ENCODE results near the gene MAB21L4. TPM values are rescaled to one million over a fixed set of nuclear protein-coding genes. Genes with fewer than 3 reads are reported as not detected.

MAB21L4 gene
- total RNA-seq, 1 donor from 2014 or later: not detected

DNA sequence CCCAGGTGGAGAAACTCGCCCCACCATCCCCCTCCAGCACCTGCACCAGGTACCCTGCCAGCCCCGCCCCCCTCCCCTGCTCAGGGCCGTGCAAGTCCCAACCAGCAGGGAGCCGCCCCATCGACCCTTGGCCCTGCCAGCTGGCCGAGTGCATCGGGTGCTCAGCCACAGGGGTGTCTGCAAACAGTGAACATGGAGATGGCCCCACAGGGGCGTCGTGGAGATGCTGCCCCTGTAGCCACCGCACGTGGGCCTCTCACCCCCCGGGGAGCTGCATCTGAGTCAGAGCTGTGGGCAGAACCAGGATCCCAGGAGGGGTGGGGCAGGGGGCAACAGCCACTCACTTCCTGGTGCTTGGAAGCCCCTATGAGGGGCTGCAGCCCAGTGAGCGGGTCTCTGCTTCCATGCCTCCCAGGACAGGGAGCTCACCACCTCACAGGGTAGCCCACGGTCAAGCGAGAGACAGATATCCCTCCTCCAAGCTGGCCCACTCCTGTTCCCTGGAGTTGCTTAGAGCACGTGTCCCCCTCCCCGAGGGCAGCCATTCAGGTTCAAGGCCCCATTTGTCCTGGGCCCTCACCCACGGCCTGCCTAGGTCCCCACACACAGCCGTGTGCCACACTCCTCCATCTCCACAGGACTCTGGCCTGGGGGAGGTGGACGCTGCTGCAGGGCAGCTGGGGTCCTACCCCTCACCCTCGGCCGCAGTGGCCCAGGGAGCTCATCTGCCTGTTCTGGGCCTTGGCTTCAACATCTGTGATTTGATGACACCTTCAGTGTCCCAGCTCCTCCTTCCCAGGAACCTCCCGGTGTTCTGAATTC lies 1.1 kb upstream of the MAB21L4 start:
- H3K36me3 Mint-ChIP-seq (ENCODE audit: unreplicated experiment): no peaks in the 10 kb centered on the region
- no peak for DNase-seq (ENCODE audit: extremely low spot score, unreplicated experiment)
- H3K27ac Mint-ChIP-seq (ENCODE audit: unreplicated experiment): no peak overlapping the region
- H3K27me3 Mint-ChIP-seq (ENCODE audit: unreplicated experiment): peaks cover 4% of the 10 kb centered on the region
- H3K4me1 Mint-ChIP-seq (ENCODE audit: unreplicated experiment): peaks cover 2% of the 10 kb centered on the region
- TF ChIP-seq, protein P1, sequence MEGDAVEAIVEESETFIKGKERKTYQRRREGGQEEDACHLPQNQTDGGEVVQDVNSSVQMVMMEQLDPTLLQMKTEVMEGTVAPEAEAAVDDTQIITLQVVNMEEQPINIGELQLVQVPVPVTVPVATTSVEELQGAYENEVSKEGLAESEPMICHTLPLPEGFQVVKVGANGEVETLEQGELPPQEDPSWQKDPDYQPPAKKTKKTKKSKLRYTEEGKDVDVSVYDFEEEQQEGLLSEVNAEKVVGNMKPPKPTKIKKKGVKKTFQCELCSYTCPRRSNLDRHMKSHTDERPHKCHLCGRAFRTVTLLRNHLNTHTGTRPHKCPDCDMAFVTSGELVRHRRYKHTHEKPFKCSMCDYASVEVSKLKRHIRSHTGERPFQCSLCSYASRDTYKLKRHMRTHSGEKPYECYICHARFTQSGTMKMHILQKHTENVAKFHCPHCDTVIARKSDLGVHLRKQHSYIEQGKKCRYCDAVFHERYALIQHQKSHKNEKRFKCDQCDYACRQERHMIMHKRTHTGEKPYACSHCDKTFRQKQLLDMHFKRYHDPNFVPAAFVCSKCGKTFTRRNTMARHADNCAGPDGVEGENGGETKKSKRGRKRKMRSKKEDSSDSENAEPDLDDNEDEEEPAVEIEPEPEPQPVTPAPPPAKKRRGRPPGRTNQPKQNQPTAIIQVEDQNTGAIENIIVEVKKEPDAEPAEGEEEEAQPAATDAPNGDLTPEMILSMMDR (IDR thresholded peaks at IDR 0.05): no peak
- H3K4me3 Mint-ChIP-seq (ENCODE audit: unreplicated experiment): no peak overlapping the region
- peaks cover 6% of the 10 kb centered on the region for H3K9me3 Mint-ChIP-seq (ENCODE audit: unreplicated experiment)

DNA sequence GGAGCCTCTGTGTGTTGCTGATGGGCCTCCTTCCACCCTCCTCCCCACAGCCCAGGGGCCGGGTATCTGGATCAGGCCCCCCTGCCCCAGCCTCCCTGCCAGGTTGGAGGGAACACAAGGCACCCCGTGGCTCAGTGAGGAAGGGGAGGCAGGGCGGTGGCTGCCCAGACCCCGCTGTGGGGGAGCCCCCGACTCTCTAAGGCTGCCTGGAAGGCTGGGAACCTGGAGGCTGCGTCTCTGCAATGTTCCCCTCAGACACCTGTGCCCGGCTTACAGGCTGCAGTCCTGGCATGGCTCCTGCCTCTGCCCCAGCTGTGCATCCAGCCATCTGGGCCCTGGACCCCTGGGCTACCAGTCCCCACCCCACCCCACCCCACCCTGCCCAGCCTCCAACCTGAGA lies 438 bp upstream of the MAB21L4 start:
- H3K4me3 Mint-ChIP-seq (ENCODE audit: unreplicated experiment): no peak overlapping the region
- no peak for DNase-seq (ENCODE audit: extremely low spot score, unreplicated experiment)
- H3K4me1 Mint-ChIP-seq (ENCODE audit: unreplicated experiment): peaks cover 2% of the 10 kb centered on the region
- H3K27ac Mint-ChIP-seq (ENCODE audit: unreplicated experiment): no peak overlapping the region
- peaks cover 6% of the 10 kb centered on the region for H3K9me3 Mint-ChIP-seq (ENCODE audit: unreplicated experiment)
- H3K27me3 Mint-ChIP-seq (ENCODE audit: unreplicated experiment): peaks cover 3% of the 10 kb centered on the region
- no peaks in the 10 kb centered on the region for H3K36me3 Mint-ChIP-seq (ENCODE audit: unreplicated experiment)
- TF ChIP-seq, protein P1 (IDR thresholded peaks at IDR 0.05): no peak

DNA sequence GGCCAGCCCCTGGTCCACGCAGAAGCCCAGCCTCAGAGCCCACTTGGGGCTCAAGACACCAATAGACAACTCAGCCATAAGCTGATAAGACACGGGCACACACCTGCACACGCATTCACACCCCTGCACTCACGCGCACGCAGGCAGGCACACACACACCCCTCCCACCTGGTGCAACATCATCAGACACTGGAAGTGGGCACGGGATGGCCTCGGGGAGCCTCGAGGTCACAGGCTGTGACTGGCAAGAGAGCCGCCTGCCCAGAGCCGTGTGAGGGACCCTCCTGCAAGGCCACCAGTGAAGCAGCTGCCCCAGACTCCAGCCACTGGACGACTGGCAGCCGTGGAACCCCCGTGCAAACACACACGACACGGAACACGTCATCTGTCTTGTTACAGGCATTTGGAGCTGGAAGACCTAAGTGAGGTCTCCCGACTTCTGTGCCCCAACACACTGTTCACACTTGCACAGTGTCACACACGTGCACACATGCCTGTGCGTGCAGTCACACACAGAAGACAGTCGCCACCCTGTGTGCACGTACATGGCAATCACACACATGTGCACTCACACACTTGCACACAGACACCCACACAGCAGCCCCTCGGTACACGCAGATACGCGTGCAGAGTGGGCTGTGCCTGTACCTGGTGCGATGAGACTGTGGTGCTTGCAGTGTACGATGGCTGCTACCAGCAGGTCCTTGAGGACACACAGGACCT lies 959 bp downstream of the MAB21L4 start:
- Mint-ChIP-seq H3K36me3 (ENCODE audit: unreplicated experiment) (no peaks in the 10 kb centered on the region), H3K27me3 (ENCODE audit: unreplicated experiment) (no peaks in the 10 kb centered on the region), H3K4me1 (ENCODE audit: unreplicated experiment) (peaks cover 2% of the 10 kb centered on the region), H3K4me3 (ENCODE audit: unreplicated experiment) (no peak overlapping the region), H3K27ac (ENCODE audit: unreplicated experiment) (no peak overlapping the region), H3K9me3 (ENCODE audit: unreplicated experiment) (no peaks in the 10 kb centered on the region)
- TF ChIP-seq, protein P1 (IDR thresholded peaks at IDR 0.05): no peak
- no peak for DNase-seq (ENCODE audit: extremely low spot score, unreplicated experiment)

DNA sequence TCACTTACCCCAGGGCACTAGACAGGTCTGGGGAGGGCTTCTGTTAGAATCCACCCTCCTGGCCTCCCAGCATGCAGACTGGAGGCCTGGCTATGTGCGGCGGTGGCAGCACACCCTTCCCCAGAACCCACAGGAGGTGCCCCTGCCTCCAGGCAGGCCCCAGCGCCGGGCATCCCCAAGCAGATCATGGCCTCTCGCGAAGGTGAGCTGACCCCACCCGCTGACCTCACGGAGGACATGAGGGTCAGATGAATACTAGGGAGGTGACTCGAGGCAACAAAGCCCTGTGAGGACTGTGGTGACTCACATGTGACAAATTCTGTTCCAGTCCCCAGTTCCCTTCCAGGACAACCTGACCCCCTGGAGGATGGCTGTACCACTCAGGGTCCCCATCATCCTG lies 1.9 kb downstream of the MAB21L4 start:
- Mint-ChIP-seq H3K4me1 (ENCODE audit: unreplicated experiment) (peaks cover 2% of the 10 kb centered on the region), H3K27ac (ENCODE audit: unreplicated experiment) (no peak overlapping the region), H3K36me3 (ENCODE audit: unreplicated experiment) (no peaks in the 10 kb centered on the region)

More for the DNA sequence above, 1.9 kb downstream of the MAB21L4 start:
- H3K27me3 Mint-ChIP-seq (ENCODE audit: unreplicated experiment): no peaks in the 10 kb centered on the region
- TF ChIP-seq, protein P1 (IDR thresholded peaks at IDR 0.05): no peak
- no peak for DNase-seq (ENCODE audit: extremely low spot score, unreplicated experiment)
- no peaks in the 10 kb centered on the region for H3K9me3 Mint-ChIP-seq (ENCODE audit: unreplicated experiment)
- H3K4me3 Mint-ChIP-seq (ENCODE audit: unreplicated experiment): no peak overlapping the region

Measured in osteocyte (in vitro differentiated cells).